Measurements from ENCODE around the gene CASKIN1.

Gene CASKIN1

GRCh38 chr16:2194166-2194834 is 2.1 kb downstream of the CASKIN1 start:
- no peak for TF ChIP-seq REST (IDR thresholded peaks at IDR 0.05; ENCODE audit: insufficient read depth in 1 of 2, low read depth in 2 of 2, low read length in 2 of 2)
- no peak for TF ChIP-seq SIN3A (IDR thresholded peaks at IDR 0.05; ENCODE audit: borderline replicate concordance, insufficient read depth, low read length)
- TF ChIP-seq POLR2AphosphoS5 (IDR thresholded peaks at IDR 0.05; ENCODE audit: low read depth, low read length): no peak
- TF ChIP-seq TAF1 (IDR thresholded peaks at IDR 0.05; ENCODE audit: borderline replicate concordance, insufficient read depth, low read length): no peak

DNA sequence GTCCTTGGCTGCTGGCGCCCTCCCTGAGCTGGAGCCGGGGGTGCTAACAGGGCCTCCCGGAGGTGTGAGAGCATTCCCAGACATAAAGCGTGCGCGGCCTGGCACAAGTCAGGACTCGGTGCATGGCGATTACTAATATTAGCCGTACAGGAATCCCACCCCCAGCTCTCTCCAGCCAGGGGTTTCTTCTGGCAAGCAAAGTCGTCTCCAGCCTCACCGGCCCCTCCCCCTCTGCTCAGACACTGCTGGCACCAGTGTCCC is 5.0 kb downstream of the CASKIN1 start:
- TF ChIP-seq TAF1 (IDR thresholded peaks at IDR 0.05; ENCODE audit: borderline replicate concordance, insufficient read depth, low read length) (no peak), POLR2AphosphoS5 (IDR thresholded peaks at IDR 0.05; ENCODE audit: low read depth, low read length) (no peak), SIN3A (IDR thresholded peaks at IDR 0.05; ENCODE audit: borderline replicate concordance, insufficient read depth, low read length) (no peak), FOXP2 (optimal IDR thresholded peaks at IDR 0.05; ENCODE audit: borderline replicate concordance, extremely low read depth, extremely low read length, insufficient read depth) (no peak), REST (IDR thresholded peaks at IDR 0.05; ENCODE audit: insufficient read depth in 1 of 2, low read depth in 2 of 2, low read length in 2 of 2) (no peak)

DNA sequence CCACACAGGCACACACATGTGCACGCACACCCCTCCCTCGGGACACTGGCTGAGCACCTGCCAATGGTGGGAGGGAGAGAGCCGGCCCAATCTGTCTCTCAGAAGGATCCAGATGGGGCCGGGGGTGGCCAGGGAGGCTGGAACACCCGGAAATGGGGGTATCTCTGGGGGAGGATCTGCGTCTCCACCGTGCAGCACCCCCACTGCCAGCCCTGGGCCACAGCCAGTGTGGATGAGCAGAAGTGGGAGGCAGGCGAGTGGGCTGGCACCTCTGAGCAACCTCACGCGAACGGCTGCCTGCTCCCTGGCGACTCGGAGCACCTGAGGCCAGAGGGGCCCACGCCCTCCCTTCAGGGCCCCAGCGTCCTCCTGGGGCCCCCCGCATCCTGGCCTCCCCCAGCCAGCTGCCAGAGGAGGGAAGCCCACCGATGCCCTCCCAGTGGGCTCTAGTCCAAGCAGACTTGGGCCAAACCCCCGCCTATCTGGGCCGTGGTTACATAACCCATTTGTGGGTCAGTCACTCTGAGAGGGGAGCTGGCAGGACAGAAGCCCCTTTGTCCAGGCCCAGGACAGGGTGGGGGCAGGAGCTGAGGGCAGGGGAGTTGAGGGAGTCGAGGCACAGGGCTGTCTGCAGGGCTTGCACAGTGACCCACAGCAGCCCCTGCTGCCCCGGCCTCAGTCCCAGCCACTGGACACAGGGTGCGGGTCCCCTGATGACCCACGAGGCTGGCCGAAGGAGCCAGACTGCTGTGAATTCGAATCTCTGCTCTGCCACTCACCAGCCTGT is 5.6 kb downstream of the CASKIN1 start:
- TF ChIP-seq REST (IDR thresholded peaks at IDR 0.05; ENCODE audit: insufficient read depth in 1 of 2, low read depth in 2 of 2, low read length in 2 of 2): no peak
- no peak for TF ChIP-seq POLR2AphosphoS5 (IDR thresholded peaks at IDR 0.05; ENCODE audit: low read depth, low read length)
- no peak for TF ChIP-seq TAF1 (IDR thresholded peaks at IDR 0.05; ENCODE audit: borderline replicate concordance, insufficient read depth, low read length)
- no peak for TF ChIP-seq FOXP2 (optimal IDR thresholded peaks at IDR 0.05; ENCODE audit: borderline replicate concordance, extremely low read depth, extremely low read length, insufficient read depth)
- TF ChIP-seq SIN3A (IDR thresholded peaks at IDR 0.05; ENCODE audit: borderline replicate concordance, insufficient read depth, low read length): no peak

DNA sequence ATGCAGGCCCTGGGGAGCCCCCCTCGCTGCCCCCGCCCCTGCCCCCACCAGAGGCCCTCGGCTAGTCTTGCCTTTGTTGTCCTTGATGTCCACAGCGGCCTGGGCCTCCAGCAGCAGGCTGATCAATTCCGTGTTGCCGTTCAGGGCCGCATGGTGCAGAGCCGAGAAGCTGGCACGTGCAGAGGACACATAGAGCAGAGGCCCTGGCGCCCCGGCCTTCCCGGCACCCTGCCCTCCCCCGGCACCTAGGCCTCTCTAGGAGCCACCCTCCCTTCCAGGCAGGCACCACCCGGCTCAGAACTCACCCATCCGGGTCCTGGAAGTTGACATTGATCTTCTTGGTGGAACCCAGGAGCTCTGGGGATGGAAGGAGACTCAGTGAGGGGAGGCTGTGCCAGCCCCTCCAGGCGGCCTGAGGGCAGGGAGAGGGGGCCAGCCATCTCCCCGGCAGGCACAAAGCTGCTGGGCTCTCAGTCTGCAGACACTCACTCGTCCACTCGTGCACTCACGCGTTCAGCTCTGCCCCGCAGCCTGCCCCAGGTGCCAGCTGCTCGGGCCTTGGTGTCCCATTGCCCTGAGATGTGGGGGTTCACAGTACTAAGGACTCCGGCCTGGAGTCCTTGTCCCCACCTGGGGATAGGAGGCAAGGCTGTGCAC is 6.3 kb downstream of the CASKIN1 start:
- TF ChIP-seq REST (IDR thresholded peaks at IDR 0.05; ENCODE audit: insufficient read depth in 1 of 2, low read depth in 2 of 2, low read length in 2 of 2) (no peak), SIN3A (IDR thresholded peaks at IDR 0.05; ENCODE audit: borderline replicate concordance, insufficient read depth, low read length) (no peak), FOXP2 (optimal IDR thresholded peaks at IDR 0.05; ENCODE audit: borderline replicate concordance, extremely low read depth, extremely low read length, insufficient read depth) (no peak), POLR2AphosphoS5 (IDR thresholded peaks at IDR 0.05; ENCODE audit: low read depth, low read length) (no peak), TAF1 (IDR thresholded peaks at IDR 0.05; ENCODE audit: borderline replicate concordance, insufficient read depth, low read length) (no peak)

All from PFSK-1 (cell line).